ENCODE results near the gene FSIP1.

FSIP1 gene

GRCh38 chr15:39752991-39753390 is 29.6 kb downstream of the FSIP1 start:
- no peak for DNase-seq

GRCh38 chr15:39752246-39752645 is 30.4 kb downstream of the FSIP1 start:
- DNase-seq, result no peak

- DNase-seq, result no peak
These were observed 34.4 kb downstream of the FSIP1 start for GRCh38 chr15:39748276-39748675.

GRCh38 chr15:39747326-39747725 is 35.3 kb downstream of the FSIP1 start:
- no peak for DNase-seq

- DNase-seq, result no peak
These were observed 35.8 kb downstream of the FSIP1 start for GRCh38 chr15:39746714-39747276.

- no peak for DNase-seq
These were observed 36.5 kb downstream of the FSIP1 start for GRCh38 chr15:39746176-39746575.

GRCh38 chr15:39745415-39745814 is 37.2 kb downstream of the FSIP1 start:
- DNase-seq, result no peak

- DNase-seq, result no peak
These were observed 38.1 kb downstream of the FSIP1 start for GRCh38 chr15:39744334-39745103.

- no peak for DNase-seq
These were observed 39.0 kb downstream of the FSIP1 start for GRCh38 chr15:39743611-39744010.

GRCh38 chr15:39741258-39741657 is 41.4 kb downstream of the FSIP1 start:
- DNase-seq, result no peak

GRCh38 chr15:39738998-39739397 is 43.6 kb downstream of the FSIP1 start:
- DNase-seq, result no peak

- no peak for DNase-seq
These were observed 45.5 kb downstream of the FSIP1 start for GRCh38 chr15:39737196-39737550.

GRCh38 chr15:39736412-39737195 is 46.0 kb downstream of the FSIP1 start:
- no peak for DNase-seq

GRCh38 chr15:39735120-39735717 is 47.4 kb downstream of the FSIP1 start:
- no peak for DNase-seq

- no peak for DNase-seq
These were observed 51.4 kb downstream of the FSIP1 start for GRCh38 chr15:39731266-39731665.

GRCh38 chr15:39730552-39730951 is 52.1 kb downstream of the FSIP1 start:
- no peak for DNase-seq

GRCh38 chr15:39729500-39729899 is 53.1 kb downstream of the FSIP1 start:
- no peak for DNase-seq

GRCh38 chr15:39728845-39729244 is 53.8 kb downstream of the FSIP1 start:
- DNase-seq, result no peak

- no peak for DNase-seq
These were observed 60.7 kb downstream of the FSIP1 start for GRCh38 chr15:39721893-39722292.

GRCh38 chr15:39720621-39721611 is 61.7 kb downstream of the FSIP1 start:
- DNase-seq, result no peak

GRCh38 chr15:39720081-39720480 is 62.6 kb downstream of the FSIP1 start:
- no peak for DNase-seq

GRCh38 chr15:39719109-39719508 is 63.5 kb downstream of the FSIP1 start:
- DNase-seq, result no peak

Data from NCI-H2029 (cell line).